ENCODE results near the gene MYO3B.

The MYO3B gene

DNA sequence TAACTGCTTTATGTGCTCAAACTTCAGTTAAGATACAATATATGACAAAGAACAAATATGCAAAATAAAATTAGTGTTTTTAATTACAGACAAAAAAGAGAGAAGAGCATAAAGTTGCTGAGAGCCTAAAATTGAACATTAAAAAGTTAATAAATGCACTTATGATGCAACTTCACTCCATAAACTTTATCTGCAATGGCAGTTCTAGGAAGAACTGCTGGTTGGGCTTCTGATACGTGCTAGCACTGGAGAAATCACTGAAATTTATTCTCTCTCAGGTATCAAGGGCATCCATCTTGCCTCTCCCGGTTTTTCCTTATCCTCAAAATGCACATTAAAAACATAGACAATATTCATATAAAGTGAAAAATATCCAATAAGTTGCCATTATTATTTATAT is 35.7 kb downstream of the MYO3B start:
- no peak for DNase-seq

DNA sequence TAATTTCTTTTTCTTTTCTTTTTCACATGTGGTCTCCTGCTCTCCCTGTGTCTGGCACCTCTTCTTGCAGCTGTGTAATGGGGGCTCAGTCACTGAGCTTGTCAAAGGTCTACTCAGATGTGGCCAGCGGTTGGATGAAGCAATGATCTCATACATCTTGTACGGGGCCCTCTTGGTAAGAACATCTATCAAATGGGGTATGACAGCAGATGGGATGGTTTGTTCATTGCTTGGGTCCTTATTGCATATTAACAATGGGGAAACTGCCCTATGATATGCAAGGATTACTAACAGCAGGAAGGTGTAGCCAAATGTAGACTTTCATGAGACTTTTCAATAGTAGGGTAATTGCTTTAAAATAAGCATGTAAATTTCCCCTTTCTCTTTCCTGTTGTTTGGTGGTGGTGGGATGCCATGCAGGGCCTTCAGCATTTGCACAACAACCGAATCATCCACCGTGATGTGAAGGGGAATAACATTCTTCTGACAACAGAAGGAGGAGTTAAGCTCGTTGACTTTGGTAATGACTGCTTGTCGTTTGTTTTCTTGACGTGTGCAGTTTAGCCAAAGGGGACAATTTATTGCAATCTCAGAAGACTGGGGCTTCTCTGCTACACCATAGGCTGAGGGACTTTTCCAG is 36.5 kb downstream of the MYO3B start:
- no peak for DNase-seq

DNA sequence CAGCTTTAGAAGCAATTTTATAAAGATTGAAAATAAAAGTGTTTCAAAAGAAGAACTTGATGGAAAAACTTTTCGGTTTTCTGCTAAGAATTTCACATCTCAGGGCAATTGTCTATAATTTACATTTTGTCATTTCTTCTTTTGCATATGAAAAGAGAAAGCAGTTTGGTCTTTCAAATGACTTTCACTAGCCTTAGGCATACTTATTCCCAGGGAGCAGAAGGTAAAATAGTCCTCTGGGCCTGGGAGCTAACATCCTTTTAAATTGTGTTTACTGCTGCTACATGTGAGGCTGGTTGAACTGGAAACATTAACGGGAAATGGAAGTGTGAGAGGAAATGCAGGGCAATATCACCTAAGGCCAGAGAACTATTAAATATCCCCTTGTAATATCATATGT is 37.1 kb downstream of the MYO3B start:
- no peak for DNase-seq

DNA sequence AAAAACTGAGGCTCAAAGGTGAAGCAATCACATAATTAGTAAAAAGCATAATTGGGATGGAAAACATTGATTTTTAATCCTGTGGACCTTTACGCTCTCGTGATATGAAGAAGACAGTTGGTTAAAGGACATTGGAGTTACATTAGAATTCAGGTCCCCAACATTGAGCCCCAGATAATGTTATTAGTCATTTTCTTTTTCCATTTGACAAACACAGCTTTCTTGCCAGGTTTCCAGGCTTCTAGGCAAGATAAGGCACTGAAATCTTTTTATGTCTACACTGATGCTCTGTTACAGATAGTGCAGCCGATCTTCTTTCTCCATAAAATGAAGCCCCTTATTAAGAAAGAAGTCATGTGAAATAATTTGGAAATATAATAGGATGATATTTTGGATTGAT is 38.5 kb downstream of the MYO3B start:
- no peak for DNase-seq

DNA sequence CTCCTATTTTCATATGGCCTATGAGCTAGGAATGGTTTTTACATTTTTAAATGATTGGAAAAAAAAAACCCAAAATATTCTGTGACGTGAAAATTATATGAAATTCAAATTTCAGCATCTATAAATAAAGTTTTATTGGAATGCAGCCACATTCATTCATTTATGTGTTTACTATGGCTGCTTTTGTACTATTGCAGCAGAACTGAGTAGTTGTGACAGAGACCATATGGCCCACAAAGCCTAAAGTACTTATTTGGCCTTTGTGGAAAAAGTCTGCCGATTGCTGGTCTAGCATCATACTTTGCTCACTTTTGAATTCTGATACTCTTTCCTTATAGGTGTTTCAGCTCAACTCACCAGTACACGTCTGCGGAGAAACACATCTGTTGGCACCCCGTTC is 39.0 kb downstream of the MYO3B start:
- DNase-seq: no peak

GRCh38 chr2:170217778-170218251 is 39.9 kb downstream of the MYO3B start:
- no peak for DNase-seq

DNA sequence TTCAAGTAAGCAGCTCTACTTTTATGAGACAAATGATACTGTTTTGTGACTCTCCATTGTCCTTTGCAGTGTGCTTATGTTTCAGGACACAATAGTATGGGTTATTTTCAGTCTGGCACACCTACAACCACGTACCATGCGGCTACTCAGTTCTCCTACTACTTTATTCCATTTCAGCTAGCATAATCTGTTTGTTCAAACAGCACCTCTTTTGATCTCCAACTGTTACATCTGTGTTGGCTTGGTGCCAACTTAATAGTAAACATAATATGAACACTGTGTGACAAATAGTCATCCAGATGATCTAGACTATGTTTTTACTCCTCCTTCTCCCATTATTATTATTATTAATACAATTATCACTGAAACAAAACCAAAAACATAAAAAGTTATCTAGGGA is 40.5 kb downstream of the MYO3B start:
- peak; percentile 90 for DNase-seq

DNA sequence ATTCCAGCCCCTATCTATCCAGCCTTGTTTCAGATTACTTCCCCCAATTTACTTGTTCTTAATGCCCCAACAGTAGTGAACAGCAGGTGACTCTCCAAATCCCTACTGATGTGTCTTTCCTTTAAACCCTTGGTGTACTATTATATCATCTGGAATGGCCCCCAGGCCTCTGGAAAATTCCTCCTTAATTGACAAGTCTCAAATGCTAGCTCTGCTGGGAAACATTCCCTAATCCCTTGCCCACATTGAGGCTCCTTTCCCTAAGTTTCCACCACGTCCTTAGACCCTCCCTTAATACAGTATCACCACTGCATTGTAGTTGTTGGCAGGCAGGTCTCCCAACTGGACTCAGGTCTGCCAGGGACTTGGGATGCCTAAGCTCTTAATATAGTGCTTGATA is 41.0 kb downstream of the MYO3B start:
- no peak for DNase-seq

- no peak for DNase-seq
These were observed 43.7 kb downstream of the MYO3B start for GRCh38 chr2:170221317-170222288.

GRCh38 chr2:170222298-170222697 is 44.4 kb downstream of the MYO3B start:
- DNase-seq: no peak

DNA sequence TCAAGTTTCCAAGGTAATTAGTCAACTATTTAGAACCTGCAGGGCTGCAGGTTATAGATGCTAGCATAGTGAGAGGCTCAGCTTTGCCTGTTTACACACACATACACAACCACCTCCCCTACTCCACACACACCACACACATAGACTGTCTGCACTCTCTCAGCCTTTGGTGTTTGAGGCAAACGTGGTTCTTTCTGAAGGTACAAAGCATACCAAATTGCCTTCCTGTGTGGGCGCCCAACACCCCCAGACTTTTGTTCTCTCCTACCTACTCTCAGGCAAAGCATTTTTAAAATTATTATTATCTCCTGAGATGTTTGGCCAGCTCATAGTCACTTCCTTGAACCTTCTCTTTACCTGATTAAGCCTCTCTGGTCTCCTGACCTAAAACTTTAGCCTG is 44.9 kb downstream of the MYO3B start:
- DNase-seq: no peak

- no peak for DNase-seq
These were observed 46.8 kb downstream of the MYO3B start for GRCh38 chr2:170224692-170225294.

- DNase-seq: no peak
These were observed 48.3 kb downstream of the MYO3B start for GRCh38 chr2:170226216-170226615.

DNA sequence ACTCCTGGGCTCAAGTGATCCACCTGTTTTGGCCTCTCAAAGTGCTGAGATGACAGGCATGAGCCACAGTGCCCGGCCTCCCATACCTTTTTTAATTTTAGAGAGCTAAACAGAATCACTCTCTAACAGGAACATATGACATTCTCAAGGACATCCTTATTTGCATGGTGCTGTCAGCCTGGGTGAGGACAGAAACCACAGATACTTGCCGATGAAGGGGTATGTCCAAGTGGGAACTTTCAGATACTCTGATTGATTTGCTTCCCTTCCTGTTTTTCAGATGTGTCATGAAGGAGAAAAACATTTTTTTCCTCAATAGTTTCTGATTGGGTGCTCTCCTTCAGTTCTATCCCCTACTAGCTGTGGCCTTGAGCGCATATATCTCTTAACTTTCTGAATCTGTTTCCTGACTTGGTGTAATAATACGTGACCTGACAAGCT is 49.6 kb downstream of the MYO3B start:
- no peak for DNase-seq

DNA sequence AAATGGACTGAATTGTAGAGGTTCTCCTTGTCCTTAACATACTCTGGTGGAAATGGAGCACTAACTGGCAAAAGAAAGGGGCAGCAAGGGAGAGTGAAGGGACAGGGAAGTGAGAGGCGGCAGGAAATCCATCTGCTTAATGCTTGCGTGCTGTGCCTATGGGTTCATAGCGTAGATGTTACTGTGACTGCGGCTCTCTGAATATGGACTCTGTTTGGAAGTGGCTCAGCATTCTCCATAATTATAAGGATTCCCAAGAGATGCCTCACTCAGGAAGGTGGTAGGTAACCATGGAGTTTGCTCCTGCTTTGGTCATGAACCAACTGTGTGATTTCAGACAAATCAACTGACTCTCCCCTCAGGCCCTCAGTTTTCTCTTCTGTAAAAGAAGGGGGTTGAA is 50.0 kb downstream of the MYO3B start:
- no peak for DNase-seq

- no peak for DNase-seq
These were observed 50.5 kb downstream of the MYO3B start for GRCh38 chr2:170228429-170228828.

GRCh38 chr2:170229125-170229524 is 51.2 kb downstream of the MYO3B start:
- peak; percentile 24 for DNase-seq

DNA sequence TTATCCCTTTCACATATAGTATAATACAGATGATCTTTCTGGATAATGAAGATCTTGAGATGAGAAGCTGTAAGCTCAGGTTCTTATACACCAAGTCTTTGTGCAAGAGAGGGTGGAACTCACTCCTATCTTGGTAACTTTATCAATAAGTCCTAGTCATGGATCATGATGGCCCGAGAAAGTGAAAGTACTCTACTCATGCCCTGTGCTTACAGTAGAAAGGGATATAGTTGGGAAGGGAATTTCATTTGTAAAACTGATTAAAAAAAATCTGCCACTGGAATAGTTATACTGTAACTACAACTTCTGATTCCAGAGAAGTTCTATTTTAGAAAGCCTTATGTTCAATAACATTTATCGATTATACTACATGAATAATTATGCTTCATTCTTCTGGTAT is 51.8 kb downstream of the MYO3B start:
- no peak for DNase-seq

DNA sequence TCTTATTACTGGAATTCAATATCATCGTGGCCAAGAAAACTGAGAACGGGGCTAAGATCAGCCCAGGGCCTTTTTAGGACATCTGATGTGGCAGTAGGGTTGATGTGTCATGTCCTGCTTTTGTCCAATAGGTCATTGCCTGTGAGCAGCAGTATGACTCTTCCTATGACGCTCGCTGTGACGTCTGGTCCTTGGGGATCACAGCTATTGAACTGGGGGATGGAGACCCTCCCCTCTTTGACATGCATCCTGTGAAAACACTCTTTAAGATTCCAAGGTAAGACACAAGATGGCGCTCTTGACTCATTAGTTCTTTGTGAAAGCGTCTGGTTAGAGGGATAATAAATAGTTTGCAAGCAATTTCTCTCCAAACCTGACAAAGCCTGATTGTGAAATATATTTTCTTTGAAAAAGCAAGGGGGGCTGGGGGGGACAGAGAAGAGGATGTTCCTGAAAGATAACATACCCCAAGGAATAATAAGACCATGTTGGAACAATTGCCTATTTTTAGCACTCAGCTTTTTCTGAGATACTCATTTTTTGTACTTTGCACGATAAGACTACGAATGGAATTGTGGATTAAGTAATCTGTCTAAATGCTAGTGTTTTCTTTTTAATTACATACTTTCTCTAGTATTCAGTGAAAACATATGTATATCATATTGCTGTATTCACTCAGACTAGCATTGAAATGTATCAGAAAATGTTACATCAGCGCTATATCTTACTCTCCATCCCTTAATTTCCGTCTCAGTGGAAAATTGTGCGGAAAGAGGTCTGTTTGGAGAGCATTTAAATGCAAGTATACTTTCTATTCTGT is 58.1 kb downstream of the MYO3B start:
- peak; percentile 68 for DNase-seq

DNA sequence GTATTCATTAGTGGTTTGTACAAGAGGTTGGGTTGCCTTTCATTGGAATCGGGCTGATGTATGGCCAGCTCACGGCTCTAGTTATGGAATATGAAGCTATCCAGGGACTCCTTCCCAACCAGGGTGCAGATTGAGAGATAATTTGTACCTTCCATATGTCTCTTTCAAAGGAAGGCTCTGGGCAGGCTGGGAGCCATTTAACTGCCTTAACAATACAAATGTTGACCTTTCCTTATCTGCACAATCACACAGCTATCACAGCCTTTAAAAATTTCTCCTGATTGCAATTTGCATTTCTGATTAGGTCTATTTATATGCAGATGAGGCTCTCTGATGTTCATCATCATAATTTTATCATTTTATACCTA is 58.7 kb downstream of the MYO3B start:
- DNase-seq: peak; percentile 57

DNA sequence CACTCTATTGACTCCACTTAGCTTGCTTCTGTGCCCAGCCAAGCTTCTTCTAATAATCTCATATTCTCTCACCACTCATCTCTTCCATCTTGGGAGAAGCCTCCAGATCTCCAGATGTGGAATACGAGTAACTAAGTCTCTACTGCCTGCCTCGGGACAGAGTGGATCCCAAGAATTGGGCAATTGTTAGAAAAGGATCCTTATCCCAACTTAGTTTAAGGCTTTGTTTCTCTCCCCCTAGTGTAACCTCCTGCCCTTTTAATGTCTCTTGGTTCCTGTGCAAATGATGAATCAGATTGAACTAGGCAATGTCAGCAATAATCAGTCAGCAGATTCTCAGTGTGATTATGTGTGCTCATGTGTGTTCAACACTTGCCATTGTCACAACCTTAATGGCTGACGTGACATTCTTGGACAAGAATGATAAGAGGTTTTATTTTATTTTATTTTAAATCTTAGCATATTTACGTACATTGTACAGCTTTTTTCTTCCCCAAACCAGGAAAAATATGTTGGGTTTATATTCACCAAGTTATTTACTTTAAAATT is 59.7 kb downstream of the MYO3B start:
- DNase-seq: peak; percentile 33

DNA sequence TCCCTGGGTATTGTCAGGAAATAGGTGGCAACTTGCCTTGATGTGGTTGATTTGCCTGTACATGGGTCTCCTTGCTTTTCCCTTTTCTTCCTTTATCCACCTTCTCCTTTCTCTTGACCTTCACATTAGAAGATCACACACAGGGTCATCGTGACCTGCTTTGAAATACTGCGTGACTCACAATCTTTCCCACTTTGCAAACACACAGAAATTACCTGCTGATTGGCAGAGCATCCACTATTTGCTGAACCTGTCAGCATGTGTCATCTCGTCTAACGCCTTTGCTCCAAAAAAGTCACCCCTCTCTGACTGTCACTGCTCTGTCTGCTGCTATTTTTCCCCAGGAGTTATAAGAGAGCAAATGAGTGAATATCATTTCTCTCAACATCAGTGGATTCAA is 60.8 kb downstream of the MYO3B start:
- DNase-seq: no peak

DNA sequence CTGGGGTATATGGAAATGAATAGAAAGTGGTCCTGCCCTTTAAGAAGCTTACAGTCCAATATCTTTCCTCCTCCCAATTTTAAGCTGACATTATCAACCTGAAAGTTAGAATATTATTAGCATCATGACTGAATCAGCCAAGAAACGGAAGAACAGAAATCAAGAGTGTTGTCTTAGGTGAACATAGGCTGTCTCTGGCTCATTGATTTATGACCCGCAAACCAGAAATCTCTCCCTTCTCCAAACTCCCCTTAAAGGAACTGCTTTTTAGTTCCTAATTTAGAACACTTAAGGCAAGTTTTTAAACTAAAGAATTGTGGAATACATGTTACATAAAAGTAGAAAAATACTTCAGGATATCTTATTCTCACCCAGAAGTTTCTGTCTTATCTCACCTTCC is 62.7 kb downstream of the MYO3B start:
- DNase-seq: no peak

All from DMS153 (cell line).